Measurements from ENCODE around the gene TSR3. TPM values are rescaled to one million over a fixed set of nuclear protein-coding genes. Genes with fewer than 3 reads are reported as not detected.

Gene TSR3
- total and polyA plus RNA-seq, 4 donors, result 20.3 to 29.9 (median 28.9) TPM

DNA sequence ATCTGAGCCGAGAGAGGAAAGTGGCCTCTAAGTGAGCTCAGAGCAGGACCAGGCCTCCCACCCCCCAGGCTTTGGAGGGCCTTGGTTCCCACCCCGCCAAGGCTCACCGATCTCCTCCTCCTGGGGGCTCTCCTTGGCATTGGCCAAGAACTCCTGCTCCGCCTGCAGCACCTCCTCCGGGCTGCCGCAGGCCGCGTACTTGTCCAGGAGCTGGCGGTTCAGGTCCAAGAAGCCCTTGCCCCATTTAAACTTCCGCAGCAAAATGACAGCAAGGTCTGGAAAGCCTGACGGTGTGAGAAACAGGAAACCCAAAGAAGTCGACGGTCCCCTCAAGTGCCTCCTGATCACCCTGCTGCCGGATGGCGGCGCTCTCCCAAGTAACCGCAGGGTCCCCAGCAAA lies 1.7 kb downstream of the TSR3 start:
- no peak overlapping the region for H3K4me3 ChIP-seq (ENCODE audit: low read depth in 1 of 3, low read length in 3 of 3)
- H3K27ac ChIP-seq (ENCODE audit: low read depth in 1 of 2, low read length in 2 of 2), result no peak overlapping the region
- TF ChIP-seq HNF4G (IDR thresholded peaks at IDR 0.05) (no peak), NR2F2 (IDR thresholded peaks at IDR 0.05) (no peak), GABPA (IDR thresholded peaks at IDR 0.05 in 1 of 2, conservative IDR thresholded peaks at IDR 0.05 in 1 of 2) (no peak), RXRA (IDR thresholded peaks at IDR 0.05) (no peak), SP1 (IDR thresholded peaks at IDR 0.05) (no peak), CTCF (IDR thresholded peaks at IDR 0.05; ENCODE audit: low read depth, low read length, missing input control) (no peak), HNF4A (conservative IDR thresholded peaks at IDR 0.05) (no peak), TAF1 (conservative IDR thresholded peaks at IDR 0.05) (no peak)
- TF ChIP-seq, protein P1, sequence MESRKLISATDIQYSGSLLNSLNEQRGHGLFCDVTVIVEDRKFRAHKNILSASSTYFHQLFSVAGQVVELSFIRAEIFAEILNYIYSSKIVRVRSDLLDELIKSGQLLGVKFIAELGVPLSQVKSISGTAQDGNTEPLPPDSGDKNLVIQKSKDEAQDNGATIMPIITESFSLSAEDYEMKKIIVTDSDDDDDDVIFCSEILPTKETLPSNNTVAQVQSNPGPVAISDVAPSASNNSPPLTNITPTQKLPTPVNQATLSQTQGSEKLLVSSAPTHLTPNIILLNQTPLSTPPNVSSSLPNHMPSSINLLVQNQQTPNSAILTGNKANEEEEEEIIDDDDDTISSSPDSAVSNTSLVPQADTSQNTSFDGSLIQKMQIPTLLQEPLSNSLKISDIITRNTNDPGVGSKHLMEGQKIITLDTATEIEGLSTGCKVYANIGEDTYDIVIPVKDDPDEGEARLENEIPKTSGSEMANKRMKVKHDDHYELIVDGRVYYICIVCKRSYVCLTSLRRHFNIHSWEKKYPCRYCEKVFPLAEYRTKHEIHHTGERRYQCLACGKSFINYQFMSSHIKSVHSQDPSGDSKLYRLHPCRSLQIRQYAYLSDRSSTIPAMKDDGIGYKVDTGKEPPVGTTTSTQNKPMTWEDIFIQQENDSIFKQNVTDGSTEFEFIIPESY (IDR thresholded peaks at IDR 0.05), result no peak
- TF ChIP-seq, protein P2, sequence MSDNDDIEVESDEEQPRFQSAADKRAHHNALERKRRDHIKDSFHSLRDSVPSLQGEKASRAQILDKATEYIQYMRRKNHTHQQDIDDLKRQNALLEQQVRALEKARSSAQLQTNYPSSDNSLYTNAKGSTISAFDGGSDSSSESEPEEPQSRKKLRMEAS (IDR thresholded peaks at IDR 0.05), result no peak
- WGBS, result 95% methylated on average over 17 of the region's 17 CpGs
- H3K9me3 ChIP-seq (ENCODE audit: control insufficient read depth in 4 of 4, low read length in 3 of 4), result no peaks in the 10 kb centered on the region
- peaks cover 3 to 14% (median 6%) of the 10 kb centered on the region in 4 donors for H3K36me3 ChIP-seq (ENCODE audit: control insufficient read depth in 4 of 4, insufficient read depth in 3 of 4, low read depth in 1 of 4, low read length in 3 of 4)
- H3K4me1 ChIP-seq (ENCODE audit: control insufficient read depth in 4 of 4, insufficient read depth in 4 of 4, low read length in 3 of 4), result peaks cover 6 to 38% (median 33%) of the 10 kb centered on the region in 4 donors
- H3K27me3 ChIP-seq (ENCODE audit: control insufficient read depth in 4 of 4, insufficient read depth in 4 of 4, low read length in 3 of 4), result no peaks in the 10 kb centered on the region
- no peak for DNase-seq (ENCODE audit: low spot score)
- no peak overlapping the region for H3K9ac ChIP-seq (ENCODE audit: low read depth in 1 of 2, low read length in 2 of 2)

DNA sequence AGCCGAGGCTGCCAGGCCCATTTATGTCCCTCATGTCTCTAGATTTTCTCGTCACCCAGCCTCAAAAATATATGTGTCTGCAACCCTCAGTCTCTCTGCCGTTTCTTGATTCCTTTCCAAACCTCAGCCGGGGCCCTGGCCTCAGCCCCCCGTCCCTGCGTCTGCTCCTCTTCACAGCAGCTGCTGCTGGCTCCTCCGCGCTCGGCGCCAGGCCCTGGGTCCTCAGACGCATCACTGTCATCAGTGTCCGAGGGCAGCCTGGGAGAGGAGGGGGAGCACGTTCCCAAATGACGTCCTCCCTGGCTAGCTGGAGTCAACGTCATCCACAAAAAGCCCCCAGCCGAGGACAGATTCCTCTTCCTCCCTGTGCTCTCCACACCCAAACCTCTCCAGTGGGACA lies 2.3 kb downstream of the TSR3 start:
- TF ChIP-seq EGR1 (IDR thresholded peaks at IDR 0.05; ENCODE audit: low read depth in 2 of 2) (no peak), YY1 (IDR thresholded peaks at IDR 0.05) (no peak), TAF1 (conservative IDR thresholded peaks at IDR 0.05) (no peak), SP1 (IDR thresholded peaks at IDR 0.05) (no peak), CTCF (IDR thresholded peaks at IDR 0.05; ENCODE audit: low read depth, low read length, missing input control) (no peak), FOXA1 (IDR thresholded peaks at IDR 0.05) (no peak), FOXA2 (IDR thresholded peaks at IDR 0.05) (no peak), RAD21 (IDR thresholded peaks at IDR 0.05) (no peak), NR2F2 (IDR thresholded peaks at IDR 0.05) (no peak), RXRA (IDR thresholded peaks at IDR 0.05) (no peak), JUND (IDR thresholded peaks at IDR 0.05) (no peak), HNF4G (IDR thresholded peaks at IDR 0.05) (no peak), ATF3 (IDR thresholded peaks at IDR 0.05) (no peak), HNF4A (conservative IDR thresholded peaks at IDR 0.05) (no peak), GABPA (IDR thresholded peaks at IDR 0.05 in 1 of 2, conservative IDR thresholded peaks at IDR 0.05 in 1 of 2) (no peak), REST (IDR thresholded peaks at IDR 0.05) (no peak)
- TF ChIP-seq, protein P2 (IDR thresholded peaks at IDR 0.05), result no peak
- TF ChIP-seq, protein P1 (IDR thresholded peaks at IDR 0.05), result no peak
- 91% methylated on average over 16 of the region's 16 CpGs for WGBS

More for the DNA sequence above, 2.3 kb downstream of the TSR3 start:
- no peak overlapping the region for H3K9ac ChIP-seq (ENCODE audit: low read depth in 1 of 2, low read length in 2 of 2)
- H3K36me3 ChIP-seq (ENCODE audit: control insufficient read depth in 4 of 4, insufficient read depth in 3 of 4, low read depth in 1 of 4, low read length in 3 of 4), result peaks cover 3 to 14% (median 6%) of the 10 kb centered on the region in 4 donors
- peaks cover 6 to 42% (median 33%) of the 10 kb centered on the region in 4 donors for H3K4me1 ChIP-seq (ENCODE audit: control insufficient read depth in 4 of 4, insufficient read depth in 4 of 4, low read length in 3 of 4)
- no peak for DNase-seq (ENCODE audit: low spot score)
- H3K27me3 ChIP-seq (ENCODE audit: control insufficient read depth in 4 of 4, insufficient read depth in 4 of 4, low read length in 3 of 4), result no peaks in the 10 kb centered on the region
- H3K27ac ChIP-seq (ENCODE audit: low read depth in 1 of 2, low read length in 2 of 2), result no peak overlapping the region
- no peaks in the 10 kb centered on the region for H3K9me3 ChIP-seq (ENCODE audit: control insufficient read depth in 4 of 4, low read length in 3 of 4)
- H3K4me3 ChIP-seq (ENCODE audit: low read depth in 1 of 3, low read length in 3 of 3), result no peak overlapping the region

Measured in liver (tissue), 9 donors.